ENCODE data around the gene SDE2. TPM values are rescaled to one million over a fixed set of nuclear protein-coding genes. Genes with fewer than 3 reads are reported as not detected.

SDE2 gene
- total and polyA plus RNA-seq, 10 of the 15 experiments (the other 5 are each of a cell fraction or from before 2014, with no cell fraction given), result 2.7 to 19.4 (median 12.6) TPM

DNA sequence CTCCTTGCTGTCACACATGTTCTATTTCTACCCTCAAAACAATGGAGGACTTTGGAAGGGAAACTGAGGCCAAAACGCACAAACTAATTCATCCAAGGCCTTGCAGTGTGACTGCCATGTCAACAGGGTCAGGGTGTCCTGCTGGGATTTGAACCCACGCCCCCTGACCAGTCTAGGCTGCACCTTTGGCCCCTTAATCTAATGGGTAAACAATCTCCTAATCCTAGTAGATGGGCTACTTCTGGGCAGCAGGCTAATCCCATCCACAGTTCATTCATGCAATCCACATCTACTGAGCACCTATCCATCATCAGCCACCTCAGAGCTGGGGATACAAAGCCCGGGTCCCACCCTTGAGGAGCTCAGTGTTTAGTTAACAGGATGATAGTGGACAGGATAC, 41.1 kb downstream of the SDE2 start (continued):
- TF ChIP-seq RUNX3 (IDR thresholded peaks at IDR 0.05; ENCODE audit: low read length) (no peak), MXI1 (IDR thresholded peaks at IDR 0.05; ENCODE audit: low read depth, low read length) (no peak), ZBED1 (IDR thresholded peaks at IDR 0.05; ENCODE audit: borderline replicate concordance) (no peak)

DNA sequence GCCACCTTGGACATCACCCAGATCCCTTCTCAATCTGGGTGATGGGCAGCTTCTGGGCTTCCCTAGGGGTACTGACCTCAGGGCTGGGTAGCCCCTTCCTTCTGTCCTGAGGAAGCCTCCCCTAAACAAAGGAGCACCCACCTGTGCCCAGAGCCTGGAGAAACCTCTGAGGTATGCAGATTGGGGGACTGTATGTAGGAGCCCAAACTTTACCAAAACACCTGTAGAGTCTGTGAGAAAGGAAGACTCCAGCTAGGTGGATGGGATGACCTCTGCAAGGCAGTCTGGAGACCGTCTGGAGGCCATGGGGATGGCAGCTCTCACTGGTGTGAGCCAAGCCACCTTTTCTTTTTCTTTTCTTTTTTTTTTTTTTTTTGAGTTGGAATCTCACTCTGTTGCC, 44.4 kb downstream of the SDE2 start:
- Histone ChIP-seq H3K9me3 (replicated peaks; ENCODE audit: control insufficient read depth, insufficient read depth, low read length) (no peaks in the 10 kb centered on the region), H2AFZ (ENCODE audit: control insufficient read depth, low read depth, low read length) (no peak overlapping the region), H3K9ac (ENCODE audit: control insufficient read depth, insufficient read depth, low read length) (no peak overlapping the region), H4K20me1 (ENCODE audit: control insufficient read depth, insufficient read depth) (no peaks in the 10 kb centered on the region), H3K4me3 (no peak overlapping the region), H3K27me3 (replicated peaks in 1 of 2; ENCODE audit: control insufficient read depth in 2 of 2, insufficient read depth in 2 of 2, low read length in 1 of 2) (peaks cover 0 to 2% of the 10 kb centered on the region in 2 experiments; a peak in 3 of 4 replicates), H3K79me2 (ENCODE audit: control insufficient read depth, insufficient read depth, low read length) (no peaks in the 10 kb centered on the region), H3K4me1 (ENCODE audit: control insufficient read depth, insufficient read depth, low read length) (no peaks in the 10 kb centered on the region), H3K27ac (ENCODE audit: control insufficient read depth, insufficient read depth) (no peak overlapping the region), H3K4me2 (ENCODE audit: control insufficient read depth, insufficient read depth) (no peak overlapping the region), H3K36me3 (ENCODE audit: control insufficient read depth in 2 of 2, insufficient read depth in 2 of 2, low read length in 1 of 2) (no peaks in the 10 kb centered on the region)
- no TSS peak for BruUV-seq (replicated peaks)
- FAIRE-seq (no peak), DNase-seq (ENCODE audit: low read depth, low spot score) (no peak), ATAC-seq (no peak)
- intact Hi-C loops (cut with micrococcal nuclease; ENCODE audit: unreplicated experiment) (no loop called here), in situ Hi-C loops (cut with MboI) (no loop called here)
- ChIA-PET RAD21 (ENCODE audit: unreplicated experiment) (no interaction called here), POLR2A (interaction anchor here (0.6 kb wide), 1 partner anchor 245 kb away, joined by 6 read pairs; no protein-coding TSS in a partner anchor), SMC1A (ENCODE audit: uncharacterized antibody, unreplicated experiment) (no interaction called here), CTCF (interaction anchor here (0.8 to 1.1 kb wide), 2 partner anchors 8 to 480 kb away, joined by 3 to 4 read pairs; no protein-coding TSS in a partner anchor)
- TF ChIP-seq SPI1 (IDR thresholded peaks at IDR 0.05; ENCODE audit: borderline replicate concordance, insufficient read depth, low read depth, low read length) (no peak), CHD4 (IDR thresholded peaks at IDR 0.05) (no peak), EED (IDR thresholded peaks at IDR 0.05; ENCODE audit: low read depth) (no peak)
- TF ChIP-seq, protein P1, sequence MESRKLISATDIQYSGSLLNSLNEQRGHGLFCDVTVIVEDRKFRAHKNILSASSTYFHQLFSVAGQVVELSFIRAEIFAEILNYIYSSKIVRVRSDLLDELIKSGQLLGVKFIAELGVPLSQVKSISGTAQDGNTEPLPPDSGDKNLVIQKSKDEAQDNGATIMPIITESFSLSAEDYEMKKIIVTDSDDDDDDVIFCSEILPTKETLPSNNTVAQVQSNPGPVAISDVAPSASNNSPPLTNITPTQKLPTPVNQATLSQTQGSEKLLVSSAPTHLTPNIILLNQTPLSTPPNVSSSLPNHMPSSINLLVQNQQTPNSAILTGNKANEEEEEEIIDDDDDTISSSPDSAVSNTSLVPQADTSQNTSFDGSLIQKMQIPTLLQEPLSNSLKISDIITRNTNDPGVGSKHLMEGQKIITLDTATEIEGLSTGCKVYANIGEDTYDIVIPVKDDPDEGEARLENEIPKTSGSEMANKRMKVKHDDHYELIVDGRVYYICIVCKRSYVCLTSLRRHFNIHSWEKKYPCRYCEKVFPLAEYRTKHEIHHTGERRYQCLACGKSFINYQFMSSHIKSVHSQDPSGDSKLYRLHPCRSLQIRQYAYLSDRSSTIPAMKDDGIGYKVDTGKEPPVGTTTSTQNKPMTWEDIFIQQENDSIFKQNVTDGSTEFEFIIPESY (IDR thresholded peaks at IDR 0.05), result no peak
- WGBS (ENCODE audit: insufficient coverage, insufficient replicate concordance, low lambda C conversion rate, missing lambda C conversion rate), result 0% methylated on average over 1 of the region's 1 CpG
